ENCODE data around the gene ATP6V1A.
A peak's percentile ranks its signal among the peaks of the same experiment; 100 is the strongest.

ATP6V1A gene

GRCh38 chr3:113747283-113748046 is 630 bp downstream of the ATP6V1A start:
- Histone ChIP-seq H3K9me3 (replicated peaks; ENCODE audit: low read length) (no peaks in the 10 kb centered on the region), H3K9ac (ENCODE audit: low read depth, low read length) (peak overlapping the region; percentile 100), H3K4me3 (ENCODE audit: low read length) (peak overlapping the region; percentile 98), H3K4me1 (ENCODE audit: control insufficient read depth, insufficient read depth, low read length) (peaks cover 34% of the 10 kb centered on the region), H3K36me3 (ENCODE audit: insufficient read depth, low read length) (no peaks in the 10 kb centered on the region), H3K4me2 (ENCODE audit: low read length) (peak overlapping the region; percentile 86), H3K27me3 (ENCODE audit: control insufficient read depth, insufficient read depth, low read length) (no peaks in the 10 kb centered on the region)

DNA sequence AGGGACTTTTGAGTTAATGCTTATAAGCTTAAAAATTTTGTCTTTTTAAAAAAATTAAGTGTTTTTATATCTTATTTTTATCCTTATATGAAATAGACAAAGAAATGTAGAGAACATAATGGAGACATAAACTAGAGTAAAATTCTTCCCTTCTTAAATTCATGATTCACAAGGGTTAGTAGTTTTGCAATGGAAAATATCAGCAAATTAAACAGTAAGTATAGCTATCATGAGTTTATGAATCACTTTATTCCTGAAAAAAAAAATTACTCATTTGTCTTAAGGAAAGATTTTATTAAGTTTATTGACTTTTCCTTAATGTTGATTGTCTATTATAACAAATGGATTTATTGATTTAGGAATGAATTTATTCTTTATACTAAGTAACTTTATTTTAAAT is 4.3 kb downstream of the ATP6V1A start:
- Histone ChIP-seq H3K9me3 (replicated peaks; ENCODE audit: low read length) (no peaks in the 10 kb centered on the region), H3K36me3 (ENCODE audit: insufficient read depth, low read length) (no peaks in the 10 kb centered on the region), H3K4me3 (ENCODE audit: low read length) (no peak overlapping the region), H3K4me2 (ENCODE audit: low read length) (no peak overlapping the region), H3K4me1 (ENCODE audit: control insufficient read depth, insufficient read depth, low read length) (peaks cover 15% of the 10 kb centered on the region), H3K9ac (ENCODE audit: low read depth, low read length) (no peak overlapping the region), H3K27me3 (ENCODE audit: control insufficient read depth, insufficient read depth, low read length) (no peaks in the 10 kb centered on the region)

DNA sequence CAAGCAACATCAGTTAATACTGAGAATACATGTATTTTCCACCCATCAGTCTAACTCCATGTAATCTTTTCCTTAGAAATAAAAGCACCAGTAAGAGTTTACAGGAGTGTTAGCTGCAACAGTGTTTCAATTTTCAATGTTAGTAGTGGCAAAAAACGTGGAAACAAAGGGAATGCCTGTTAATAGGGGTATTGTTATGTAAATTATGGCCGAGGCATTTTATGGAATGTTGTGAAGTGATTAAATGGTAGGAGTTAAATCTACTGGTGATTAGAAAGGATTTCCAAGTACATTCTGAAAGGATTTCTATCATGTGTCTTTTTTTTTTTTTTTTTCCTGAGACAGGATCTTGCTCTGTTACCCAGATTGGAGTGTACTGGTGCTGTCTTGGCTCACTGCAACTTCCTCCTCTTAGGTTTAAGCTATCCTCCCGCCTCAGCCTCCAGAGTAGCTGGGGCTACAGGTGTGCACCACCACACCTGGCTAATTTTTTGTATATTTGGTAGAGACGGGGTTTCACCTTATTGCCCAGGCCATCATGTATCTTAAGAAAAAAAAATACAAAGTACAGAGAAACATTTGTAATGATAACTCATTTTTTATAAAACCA is 6.6 kb downstream of the ATP6V1A start:
- Histone ChIP-seq H3K4me1 (ENCODE audit: control insufficient read depth, insufficient read depth, low read length) (peaks cover 5% of the 10 kb centered on the region), H3K4me3 (ENCODE audit: low read length) (no peak overlapping the region), H3K36me3 (ENCODE audit: insufficient read depth, low read length) (no peaks in the 10 kb centered on the region), H3K4me2 (ENCODE audit: low read length) (no peak overlapping the region), H3K9ac (ENCODE audit: low read depth, low read length) (no peak overlapping the region), H3K27me3 (ENCODE audit: control insufficient read depth, insufficient read depth, low read length) (no peaks in the 10 kb centered on the region), H3K9me3 (replicated peaks; ENCODE audit: low read length) (no peaks in the 10 kb centered on the region)

- no peak overlapping the region for H3K9ac ChIP-seq (ENCODE audit: low read depth, low read length)
Observed at GRCh38 chr3:113754494-113755159, 7.8 kb downstream of the ATP6V1A start.

GRCh38 chr3:113758389-113759024 is 11.7 kb downstream of the ATP6V1A start:
- Histone ChIP-seq H3K36me3 (ENCODE audit: insufficient read depth, low read length) (no peaks in the 10 kb centered on the region), H3K4me3 (ENCODE audit: low read length) (no peak overlapping the region), H3K4me1 (ENCODE audit: control insufficient read depth, insufficient read depth, low read length) (peaks cover 3% of the 10 kb centered on the region), H3K9me3 (replicated peaks; ENCODE audit: low read length) (no peaks in the 10 kb centered on the region), H3K9ac (ENCODE audit: low read depth, low read length) (no peak overlapping the region), H3K27me3 (ENCODE audit: control insufficient read depth, insufficient read depth, low read length) (no peaks in the 10 kb centered on the region), H3K4me2 (ENCODE audit: low read length) (no peak overlapping the region)

More at GRCh38 chr3:113754494-113755159, 7.8 kb downstream of the ATP6V1A start:
- H3K4me1 ChIP-seq (ENCODE audit: control insufficient read depth, insufficient read depth, low read length) = peaks cover 3% of the 10 kb centered on the region
- no peaks in the 10 kb centered on the region for H3K27me3 ChIP-seq (ENCODE audit: control insufficient read depth, insufficient read depth, low read length)
- H3K9me3 ChIP-seq (replicated peaks; ENCODE audit: low read length) = no peaks in the 10 kb centered on the region
- no peaks in the 10 kb centered on the region for H3K36me3 ChIP-seq (ENCODE audit: insufficient read depth, low read length)
- H3K4me2 ChIP-seq (ENCODE audit: low read length) = no peak overlapping the region
- H3K4me3 ChIP-seq (ENCODE audit: low read length) = no peak overlapping the region

DNA sequence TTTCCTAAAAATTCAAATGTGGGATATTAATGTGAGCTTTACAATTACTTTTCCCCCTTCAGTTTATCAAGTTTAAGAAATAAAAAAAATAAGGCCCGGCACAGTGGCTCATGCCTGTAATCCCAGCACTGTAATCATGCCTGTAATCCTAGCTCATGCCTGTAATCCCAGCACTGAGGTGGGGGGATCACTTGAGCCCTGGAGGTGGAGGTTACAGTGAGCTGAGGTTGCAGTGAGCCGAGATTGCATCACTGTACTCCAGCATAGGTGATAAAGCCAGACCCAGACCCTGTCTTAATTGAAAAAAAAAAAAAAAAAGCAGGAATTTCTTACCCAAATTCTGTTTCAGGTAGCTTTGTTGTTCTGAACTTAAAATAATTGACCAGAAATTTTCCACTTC is 17.9 kb downstream of the ATP6V1A start:
- Histone ChIP-seq H3K4me2 (ENCODE audit: low read length) (no peak overlapping the region), H3K9ac (ENCODE audit: low read depth, low read length) (no peak overlapping the region), H3K9me3 (replicated peaks; ENCODE audit: low read length) (no peaks in the 10 kb centered on the region), H3K36me3 (ENCODE audit: insufficient read depth, low read length) (no peaks in the 10 kb centered on the region), H3K4me3 (ENCODE audit: low read length) (no peak overlapping the region), H3K27me3 (ENCODE audit: control insufficient read depth, insufficient read depth, low read length) (no peaks in the 10 kb centered on the region), H3K4me1 (ENCODE audit: control insufficient read depth, insufficient read depth, low read length) (peaks cover 7% of the 10 kb centered on the region)

DNA sequence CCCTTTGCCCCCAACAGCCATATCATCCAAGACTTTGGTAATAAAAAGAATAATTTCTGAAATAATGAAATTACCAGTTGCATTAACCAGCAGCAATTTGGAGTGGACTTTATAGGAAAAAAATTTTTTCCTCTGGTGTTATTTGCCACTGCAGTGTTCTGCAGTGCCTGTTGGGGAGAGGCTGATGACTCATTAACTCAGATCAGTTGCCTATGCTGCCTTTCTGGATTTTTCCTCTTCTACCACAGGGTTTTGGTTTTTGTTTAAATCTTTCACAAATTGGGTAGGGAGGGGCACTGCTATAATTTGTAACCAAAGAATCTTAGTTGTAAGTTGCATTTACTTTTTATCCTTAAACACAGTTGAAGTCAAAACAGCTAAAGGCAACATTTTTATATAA is 22.7 kb downstream of the ATP6V1A start:
- Histone ChIP-seq H3K9ac (ENCODE audit: low read depth, low read length) (peak overlapping the region; percentile 44), H3K4me2 (ENCODE audit: low read length) (peak overlapping the region; percentile 65), H3K4me1 (ENCODE audit: control insufficient read depth, insufficient read depth, low read length) (peaks cover 13% of the 10 kb centered on the region), H3K36me3 (ENCODE audit: insufficient read depth, low read length) (no peaks in the 10 kb centered on the region), H3K4me3 (ENCODE audit: low read length) (no peak overlapping the region), H3K9me3 (replicated peaks; ENCODE audit: low read length) (no peaks in the 10 kb centered on the region), H3K27me3 (ENCODE audit: control insufficient read depth, insufficient read depth, low read length) (no peaks in the 10 kb centered on the region)

DNA sequence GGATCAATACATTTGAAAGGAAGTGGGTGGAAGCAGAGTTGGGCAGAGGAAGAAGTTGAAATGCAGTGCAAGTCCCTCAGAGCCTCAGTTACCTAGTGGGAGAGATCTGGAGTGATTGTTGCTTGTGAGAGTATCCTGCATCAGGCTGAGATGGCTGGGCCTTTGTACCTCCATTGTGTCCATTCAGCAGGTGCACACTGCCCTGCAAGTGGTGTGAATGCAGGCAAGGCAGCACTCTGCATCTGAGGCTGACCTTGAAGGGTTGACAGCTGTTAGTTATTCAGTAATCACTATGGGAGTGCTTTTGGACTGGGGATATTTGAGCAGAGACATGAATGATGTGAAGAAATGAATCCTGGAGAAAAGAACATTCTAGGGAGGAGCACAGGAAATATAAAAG is 25.2 kb downstream of the ATP6V1A start:
- H3K4me1 ChIP-seq (ENCODE audit: control insufficient read depth, insufficient read depth, low read length) = peaks cover 13% of the 10 kb centered on the region
- no peak overlapping the region for H3K4me2 ChIP-seq (ENCODE audit: low read length)
- no peaks in the 10 kb centered on the region for H3K36me3 ChIP-seq (ENCODE audit: insufficient read depth, low read length)
- no peak overlapping the region for H3K9ac ChIP-seq (ENCODE audit: low read depth, low read length)
- H3K27me3 ChIP-seq (ENCODE audit: control insufficient read depth, insufficient read depth, low read length) = no peaks in the 10 kb centered on the region
- no peak overlapping the region for H3K4me3 ChIP-seq (ENCODE audit: low read length)
- H3K9me3 ChIP-seq (replicated peaks; ENCODE audit: low read length) = no peaks in the 10 kb centered on the region

- Histone ChIP-seq H3K9ac (ENCODE audit: low read depth, low read length) (no peak overlapping the region), H3K4me2 (ENCODE audit: low read length) (no peak overlapping the region), H3K4me3 (ENCODE audit: low read length) (no peak overlapping the region)
Observed at GRCh38 chr3:113773381-113773780, 26.5 kb downstream of the ATP6V1A start.

GRCh38 chr3:113775516-113775915 is 28.7 kb downstream of the ATP6V1A start:
- Histone ChIP-seq H3K9me3 (replicated peaks; ENCODE audit: low read length) (no peaks in the 10 kb centered on the region), H3K27me3 (ENCODE audit: control insufficient read depth, insufficient read depth, low read length) (no peaks in the 10 kb centered on the region), H3K4me1 (ENCODE audit: control insufficient read depth, insufficient read depth, low read length) (peaks cover 6% of the 10 kb centered on the region), H3K9ac (ENCODE audit: low read depth, low read length) (no peak overlapping the region), H3K4me2 (ENCODE audit: low read length) (no peak overlapping the region), H3K36me3 (ENCODE audit: insufficient read depth, low read length) (no peaks in the 10 kb centered on the region), H3K4me3 (ENCODE audit: low read length) (no peak overlapping the region)

More at GRCh38 chr3:113773381-113773780, 26.5 kb downstream of the ATP6V1A start:
- Histone ChIP-seq H3K9me3 (replicated peaks; ENCODE audit: low read length) (no peaks in the 10 kb centered on the region), H3K27me3 (ENCODE audit: control insufficient read depth, insufficient read depth, low read length) (no peaks in the 10 kb centered on the region), H3K4me1 (ENCODE audit: control insufficient read depth, insufficient read depth, low read length) (peaks cover 13% of the 10 kb centered on the region), H3K36me3 (ENCODE audit: insufficient read depth, low read length) (no peaks in the 10 kb centered on the region)

- Histone ChIP-seq H3K9ac (ENCODE audit: low read depth, low read length) (no peak overlapping the region), H3K36me3 (ENCODE audit: insufficient read depth, low read length) (no peaks in the 10 kb centered on the region), H3K4me2 (ENCODE audit: low read length) (no peak overlapping the region), H3K4me1 (ENCODE audit: control insufficient read depth, insufficient read depth, low read length) (peaks cover 6% of the 10 kb centered on the region), H3K9me3 (replicated peaks; ENCODE audit: low read length) (no peaks in the 10 kb centered on the region), H3K27me3 (ENCODE audit: control insufficient read depth, insufficient read depth, low read length) (no peaks in the 10 kb centered on the region), H3K4me3 (ENCODE audit: low read length) (no peak overlapping the region)
Observed at GRCh38 chr3:113776564-113776963, 29.7 kb downstream of the ATP6V1A start.

Measured in skeletal muscle satellite cell (primary cell).